Measurements from ENCODE around the gene ADCK1.

DNA sequence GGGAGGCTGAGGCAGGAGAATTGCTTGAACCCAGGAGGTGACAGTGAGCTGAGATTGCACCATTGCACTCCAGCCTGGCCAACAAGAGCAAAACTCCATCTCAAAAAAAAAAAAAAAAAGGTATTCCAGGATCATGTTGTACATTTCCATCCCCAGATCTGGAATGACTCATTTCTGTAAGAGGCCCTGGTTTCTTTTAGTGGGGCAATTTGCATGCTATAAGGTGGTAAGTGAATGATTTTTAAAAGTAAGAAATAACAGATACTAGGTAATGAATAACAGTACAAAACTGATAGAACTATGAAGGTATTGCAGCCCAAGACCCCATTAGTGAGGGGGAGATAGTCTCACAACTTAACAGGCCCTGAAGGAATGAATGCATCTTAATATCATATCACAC lies 17.7 kb upstream of the ADCK1 start:
- TF ChIP-seq, protein P1, sequence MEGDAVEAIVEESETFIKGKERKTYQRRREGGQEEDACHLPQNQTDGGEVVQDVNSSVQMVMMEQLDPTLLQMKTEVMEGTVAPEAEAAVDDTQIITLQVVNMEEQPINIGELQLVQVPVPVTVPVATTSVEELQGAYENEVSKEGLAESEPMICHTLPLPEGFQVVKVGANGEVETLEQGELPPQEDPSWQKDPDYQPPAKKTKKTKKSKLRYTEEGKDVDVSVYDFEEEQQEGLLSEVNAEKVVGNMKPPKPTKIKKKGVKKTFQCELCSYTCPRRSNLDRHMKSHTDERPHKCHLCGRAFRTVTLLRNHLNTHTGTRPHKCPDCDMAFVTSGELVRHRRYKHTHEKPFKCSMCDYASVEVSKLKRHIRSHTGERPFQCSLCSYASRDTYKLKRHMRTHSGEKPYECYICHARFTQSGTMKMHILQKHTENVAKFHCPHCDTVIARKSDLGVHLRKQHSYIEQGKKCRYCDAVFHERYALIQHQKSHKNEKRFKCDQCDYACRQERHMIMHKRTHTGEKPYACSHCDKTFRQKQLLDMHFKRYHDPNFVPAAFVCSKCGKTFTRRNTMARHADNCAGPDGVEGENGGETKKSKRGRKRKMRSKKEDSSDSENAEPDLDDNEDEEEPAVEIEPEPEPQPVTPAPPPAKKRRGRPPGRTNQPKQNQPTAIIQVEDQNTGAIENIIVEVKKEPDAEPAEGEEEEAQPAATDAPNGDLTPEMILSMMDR (IDR thresholded peaks at IDR 0.05; ENCODE audit: low read depth, low read length), result no peak
- no peak for TF ChIP-seq EZH2phosphoT487 (IDR thresholded peaks at IDR 0.05; ENCODE audit: low read depth)

Measured in OCI-LY3 (cell line).